Stimulated activated CD8-positive, alpha-beta memory T cell treated with anti-CD3 and anti-CD28 coated beads, Interleukin-7, amount 100 ng/mL, for 24 hours (primary cell): Measurements from ENCODE around the gene FREM1.

Experiments
- DNase-seq: peaks from one replicate; pipeline ENCODE4 v3.0.0-alpha.2; 2020; ENCODE audit warnings: low read depth

FREM1 gene

GRCh38 chr9:14756291-14756690 is 153.9 kb downstream of the FREM1 start:
- DNase-seq, result no peak

- DNase-seq, result no peak
These were observed 157.4 kb downstream of the FREM1 start for GRCh38 chr9:14752871-14753270.

- DNase-seq, result no peak
These were observed 158.0 kb downstream of the FREM1 start for GRCh38 chr9:14752271-14752670.

GRCh38 chr9:14750821-14751220 is 159.4 kb downstream of the FREM1 start:
- no peak for DNase-seq

GRCh38 chr9:14749741-14750211 is 160.5 kb downstream of the FREM1 start:
- no peak for DNase-seq

- DNase-seq, result no peak
These were observed 161.9 kb downstream of the FREM1 start for GRCh38 chr9:14748373-14748772.

- no peak for DNase-seq
These were observed 163.1 kb downstream of the FREM1 start for GRCh38 chr9:14747111-14747510.

- DNase-seq, result no peak
These were observed 163.6 kb downstream of the FREM1 start for GRCh38 chr9:14746626-14747025.

- no peak for DNase-seq
These were observed 165.5 kb downstream of the FREM1 start for GRCh38 chr9:14744768-14745167.

- DNase-seq, result no peak
These were observed 168.9 kb downstream of the FREM1 start for GRCh38 chr9:14741369-14741768.

GRCh38 chr9:14733133-14733532 is 177.1 kb downstream of the FREM1 start:
- DNase-seq, result no peak

GRCh38 chr9:14731294-14731981 is 178.8 kb downstream of the FREM1 start:
- DNase-seq, result no peak

- DNase-seq, result no peak
These were observed 179.7 kb downstream of the FREM1 start for GRCh38 chr9:14730461-14730898.

- DNase-seq, result no peak
These were observed 186.9 kb downstream of the FREM1 start for GRCh38 chr9:14723301-14723700.

GRCh38 chr9:14722391-14723035 is 187.7 kb downstream of the FREM1 start, which contains the start of gene CER1:
TSS of gene CER1 (minus strand) at chr9:14722733. CDS start at chr9:14722672, 61 bp downstream.
- DNase-seq, result no peak

GRCh38 chr9:14719231-14719923 is 190.9 kb downstream of the FREM1 start:
- DNase-seq, result no peak

- no peak for DNase-seq
These were observed 195.1 kb downstream of the FREM1 start for GRCh38 chr9:14715102-14715501.

GRCh38 chr9:14713187-14713767 is 197.0 kb downstream of the FREM1 start:
- no peak for DNase-seq

- DNase-seq, result no peak
These were observed 199.4 kb downstream of the FREM1 start for GRCh38 chr9:14710804-14711203.

GRCh38 chr9:14706530-14707140 is 203.6 kb downstream of the FREM1 start:
- no peak for DNase-seq

- DNase-seq, result no peak
These were observed 205.1 kb downstream of the FREM1 start for GRCh38 chr9:14705079-14705478.

- no peak for DNase-seq
These were observed 205.9 kb downstream of the FREM1 start for GRCh38 chr9:14704281-14704680.
